GM18508 (cell line): Measurements from ENCODE around the gene ANKRD10.
"Not testable (repeated sequence)": the region's sequence is repeated elsewhere in the genome, so short reads cannot be mapped to it uniquely, and the experiment has no call there.

ENCODE experiments used
- ATAC-seq: cut with Tn5 transposase; IDR thresholded peaks from one replicate; pipeline ENCODE4 v1.9.1; 2021; ENCODE audit warnings: moderate number of reproducible peaks; ENCODE audit not compliant: insufficient read depth, unreplicated experiment

Gene ANKRD10

GRCh38 chr13:110869805-110870706 is 44.8 kb downstream of the ANKRD10 start:
- ATAC-seq, result no peak

DNA sequence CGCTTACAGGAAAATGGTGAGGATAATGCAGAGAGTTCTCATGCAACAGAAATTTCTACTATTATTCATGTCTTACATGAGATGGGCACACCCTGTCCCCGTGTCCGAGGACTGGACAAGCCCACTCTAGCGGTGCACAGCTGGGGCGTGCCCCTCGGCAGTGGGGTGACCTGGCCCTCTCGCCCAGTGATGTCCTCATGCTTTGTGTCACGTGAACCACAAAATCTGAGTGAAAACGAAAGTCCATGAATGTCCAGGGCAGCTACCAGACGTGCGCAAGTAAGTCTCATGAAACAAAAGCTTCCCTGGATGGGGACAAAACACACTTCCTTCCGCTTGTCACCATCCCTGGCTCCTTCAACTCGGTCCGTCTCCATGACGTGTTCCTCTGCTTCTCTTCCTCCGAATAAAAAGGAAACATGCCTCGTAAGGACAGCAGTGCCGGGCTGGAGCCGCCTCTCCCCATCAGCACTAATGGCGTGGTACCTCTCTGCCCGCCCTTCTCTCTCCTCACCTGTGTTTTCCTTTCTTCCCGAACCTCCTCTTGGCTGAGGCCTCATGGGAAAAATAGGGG is 45.6 kb downstream of the ANKRD10 start:
- no peak for ATAC-seq

DNA sequence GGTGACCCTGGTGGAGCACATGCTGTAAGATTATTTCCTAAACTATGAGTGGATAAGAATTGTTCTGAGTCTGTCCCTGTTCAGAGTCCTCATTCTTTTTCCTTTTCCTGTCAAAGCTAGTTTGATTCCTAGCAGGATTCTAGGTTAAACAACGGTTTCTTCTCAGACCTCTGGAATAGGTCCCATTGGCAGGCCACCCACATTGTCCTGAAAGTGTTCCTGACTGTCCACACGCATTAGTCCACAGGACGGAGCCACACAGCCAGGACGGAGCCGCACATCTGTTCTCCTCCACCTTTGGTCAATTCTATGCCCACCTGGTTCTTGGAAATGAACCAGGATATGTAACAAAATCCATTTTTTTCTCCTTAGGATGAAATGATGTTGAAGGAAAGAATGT is 46.1 kb downstream of the ANKRD10 start:
- no peak for ATAC-seq

- no peak for ATAC-seq
Measured at GRCh38 chr13:110867380-110867779, 47.5 kb downstream of the ANKRD10 start.

GRCh38 chr13:110866491-110867170 is 48.2 kb downstream of the ANKRD10 start:
- no peak for ATAC-seq

DNA sequence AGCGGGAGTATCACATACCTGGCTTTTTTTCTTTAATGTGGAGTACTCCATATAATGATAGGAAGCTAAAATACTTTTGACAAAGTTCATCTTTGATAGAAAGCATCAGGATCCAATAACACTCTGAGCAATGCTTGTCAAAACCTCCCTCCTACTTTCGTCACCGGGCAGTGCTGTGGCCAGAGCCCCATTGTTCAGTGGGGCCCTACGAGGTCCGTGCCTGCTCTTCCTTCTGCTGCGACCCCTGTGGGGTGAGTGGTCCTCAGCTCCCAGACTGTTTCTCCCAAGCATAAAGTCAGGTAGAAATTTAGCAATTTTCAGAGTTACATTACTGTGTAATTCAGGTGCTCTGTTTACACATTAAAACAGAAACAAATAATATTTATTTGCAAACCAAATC is 51.2 kb downstream of the ANKRD10 start:
- no peak for ATAC-seq

GRCh38 chr13:110860983-110861382 is 53.9 kb downstream of the ANKRD10 start:
- ATAC-seq, result no peak

DNA sequence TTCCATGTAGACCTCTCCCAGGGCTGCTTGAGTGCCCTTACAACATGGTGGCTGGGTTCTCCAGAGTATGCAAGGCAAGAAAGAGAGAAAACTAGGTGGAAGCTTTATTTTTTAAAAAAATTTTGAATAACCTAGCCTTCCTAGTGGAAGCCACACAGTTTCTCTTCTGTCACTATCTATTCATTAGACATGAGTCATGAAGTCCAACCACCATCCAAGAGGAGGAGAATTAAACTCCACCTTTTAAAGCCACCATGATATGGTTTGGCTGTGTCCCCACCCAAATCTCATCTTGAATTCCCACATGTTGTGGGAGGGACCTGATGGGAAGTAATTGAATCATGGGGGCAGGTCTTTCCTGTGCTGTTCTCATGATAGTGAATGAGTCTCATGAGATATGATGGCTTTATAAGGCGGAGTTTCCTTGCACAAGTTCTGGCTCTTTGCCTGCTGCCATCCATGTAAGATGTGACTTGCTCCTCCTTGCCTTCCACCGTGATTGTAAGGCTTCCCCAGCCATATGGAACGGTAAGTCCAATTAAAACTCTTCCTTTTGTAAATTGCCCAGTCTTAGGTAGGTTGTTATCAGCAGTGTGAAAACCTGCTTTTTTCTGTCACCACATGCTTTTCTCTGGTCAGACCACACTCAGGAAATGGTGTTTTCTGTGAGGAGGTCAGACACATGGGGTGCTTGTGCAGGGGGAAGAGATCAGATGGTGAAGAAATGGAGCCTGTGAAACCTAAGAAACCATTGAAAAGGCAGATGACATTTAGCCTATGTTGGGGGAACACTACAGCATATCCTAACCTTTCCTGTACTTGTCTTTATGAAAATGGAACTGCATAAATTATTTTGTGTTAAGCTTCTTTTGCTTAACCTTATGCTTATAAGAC is 57.7 kb downstream of the ANKRD10 start:
- peak; percentile 81 for ATAC-seq

- no peak for ATAC-seq
Measured at GRCh38 chr13:110855363-110855762, 59.5 kb downstream of the ANKRD10 start.

- no peak for ATAC-seq
Measured at GRCh38 chr13:110854866-110855265, 60.0 kb downstream of the ANKRD10 start.

DNA sequence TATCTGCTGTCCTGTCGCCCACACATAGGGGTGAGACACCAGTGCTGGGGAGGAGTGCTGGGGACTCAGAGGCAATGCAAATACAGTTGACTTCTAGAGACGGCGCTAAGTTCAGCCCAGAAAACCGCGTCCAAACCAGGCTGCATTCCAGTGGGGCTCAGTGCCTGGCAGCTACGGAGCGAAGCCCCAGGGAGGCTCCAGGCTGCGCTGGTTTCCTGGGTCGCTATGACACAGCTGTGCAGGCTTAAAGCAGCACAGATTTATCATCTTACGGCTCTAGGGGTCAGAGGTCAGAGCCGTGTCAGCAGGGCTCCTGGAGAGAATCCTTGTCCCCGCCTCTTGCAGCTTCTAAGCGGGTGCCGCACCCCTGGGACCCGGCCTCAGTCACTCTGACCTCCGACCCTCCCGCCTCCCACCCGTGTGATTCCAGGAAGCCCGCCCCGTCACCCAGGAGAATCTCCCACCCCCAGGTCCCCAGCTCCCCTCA is 61.6 kb downstream of the ANKRD10 start:
- no peak for ATAC-seq

GRCh38 chr13:110850840-110851239 is 64.0 kb downstream of the ANKRD10 start:
- no peak for ATAC-seq

GRCh38 chr13:110850006-110850405 is 64.9 kb downstream of the ANKRD10 start:
- no peak for ATAC-seq

- no peak for ATAC-seq
Measured at GRCh38 chr13:110845520-110845919, 69.3 kb downstream of the ANKRD10 start.

DNA sequence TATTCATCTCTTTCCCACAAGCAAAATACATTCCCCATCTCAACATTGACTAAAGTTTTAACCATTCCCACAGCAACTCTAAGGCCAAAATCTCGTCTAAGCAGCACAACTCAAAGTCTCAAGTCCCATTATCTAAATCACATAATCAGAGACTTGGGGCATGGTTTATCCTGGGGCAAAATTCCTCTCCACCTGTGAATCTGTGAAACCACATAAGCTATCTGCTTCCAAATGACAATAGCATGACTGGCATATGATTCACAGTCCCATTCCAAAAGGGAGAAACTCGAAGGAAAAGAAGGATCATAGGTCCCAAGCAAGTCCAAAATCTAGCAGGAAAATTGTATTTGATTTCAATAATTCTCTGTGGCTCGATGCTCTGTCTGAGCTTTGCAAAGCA is 73.0 kb downstream of the ANKRD10 start:
- ATAC-seq, result no peak

DNA sequence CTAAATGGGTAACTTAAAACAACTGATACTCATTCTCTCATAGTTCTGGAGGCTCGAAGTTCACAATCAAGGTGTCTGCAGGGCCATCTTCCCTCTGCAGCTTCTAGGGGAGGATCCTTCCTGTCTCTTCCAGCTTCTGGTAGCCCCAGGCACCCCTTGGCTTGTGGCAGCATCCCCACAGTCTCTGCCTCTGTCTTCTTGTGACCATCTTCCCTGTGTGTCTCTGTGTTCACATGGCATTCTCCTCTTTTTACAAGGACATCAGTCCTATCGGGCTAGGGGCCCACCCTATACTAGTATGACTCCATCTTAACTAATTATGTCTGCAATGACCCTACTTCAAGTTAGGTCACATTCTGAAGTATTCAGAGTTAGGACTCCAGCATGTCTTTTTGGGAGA is 73.5 kb downstream of the ANKRD10 start:
- no peak for ATAC-seq

DNA sequence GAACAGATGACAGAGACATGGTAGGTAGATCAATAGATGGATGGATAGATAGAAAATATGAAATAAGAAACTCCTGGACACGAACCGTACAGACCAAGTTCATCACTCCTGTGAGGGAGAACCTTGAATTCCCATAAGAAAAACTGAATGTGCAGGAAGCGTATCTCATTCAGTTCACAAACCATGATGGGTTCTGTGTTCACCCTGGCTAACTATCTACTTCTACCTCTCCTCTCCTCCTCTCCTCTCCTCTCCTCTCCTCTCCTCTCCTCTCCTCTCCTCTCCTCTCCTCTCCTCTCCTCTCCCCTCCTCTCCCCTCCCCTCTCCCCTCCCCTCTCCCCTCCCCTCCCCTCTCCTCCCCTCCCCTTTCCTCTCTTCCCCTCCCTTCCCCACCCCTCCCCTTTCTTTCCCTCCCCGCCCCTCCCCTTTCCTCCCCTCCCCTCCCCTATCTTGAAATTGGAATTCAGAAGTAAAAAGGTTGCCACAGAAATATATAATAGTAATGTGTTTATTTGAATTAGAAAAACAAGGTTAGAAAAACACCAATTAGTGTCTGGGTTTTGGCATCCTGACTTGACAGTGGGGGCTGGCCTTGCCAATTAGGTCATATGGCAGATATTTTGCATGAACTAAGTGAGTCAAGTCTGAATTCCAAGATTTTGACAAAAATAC is 75.9 kb downstream of the ANKRD10 start:
- no peak for ATAC-seq

DNA sequence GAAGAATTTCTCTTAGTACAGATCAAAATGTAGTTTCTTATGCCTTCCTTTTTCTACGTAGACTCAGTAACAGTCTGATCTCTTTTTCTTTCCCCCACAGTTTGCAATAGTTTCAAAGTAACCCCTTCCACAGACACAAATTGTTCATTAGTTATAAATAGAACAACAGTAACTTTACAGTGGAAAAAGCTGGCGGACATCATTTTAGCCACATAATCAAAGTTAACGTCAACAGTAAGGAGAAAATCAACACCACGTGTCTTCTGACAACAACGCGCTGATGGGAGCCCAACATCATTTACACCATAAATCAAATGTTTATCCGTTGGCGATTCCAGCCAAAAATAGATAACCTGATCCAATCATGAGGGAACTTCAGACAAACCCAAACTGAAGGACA is 76.8 kb downstream of the ANKRD10 start:
- no peak for ATAC-seq

GRCh38 chr13:110837397-110838061 is 77.3 kb downstream of the ANKRD10 start:
- ATAC-seq, result not testable (repeated sequence)
